NCI-H1436 (cell line): ENCODE measurements around the gene ATP1B1.
"Not testable (repeated sequence)": the region's sequence is repeated elsewhere in the genome, so short reads cannot be mapped to it uniquely, and the experiment has no call there.

Experiments used
- DNase-seq: peaks from one replicate; lab custom pipeline; 2025; lab: John Stamatoyannopoulos, UW

The ATP1B1 gene

DNA sequence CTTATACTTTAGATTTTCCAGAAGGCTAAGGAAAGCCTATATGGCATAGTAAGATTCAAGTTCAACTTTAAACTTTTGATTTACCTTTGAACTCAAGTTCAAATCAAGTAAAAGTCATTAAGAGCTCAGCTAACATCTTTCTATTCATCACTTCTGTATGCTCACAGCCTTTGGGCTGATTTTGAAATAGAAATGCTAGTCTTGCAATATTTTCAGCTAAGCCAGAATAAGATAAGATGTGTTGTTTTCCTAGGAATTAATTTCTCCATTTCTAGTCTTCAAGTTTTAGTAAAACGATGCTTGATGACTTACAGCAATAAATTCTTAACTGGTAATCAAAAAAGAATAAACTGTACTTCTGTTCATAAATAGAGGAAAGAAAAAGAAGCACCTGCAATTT lies 35.6 kb downstream of the ATP1B1 start:
- no peak for DNase-seq

GRCh38 chr1:169143346-169143745 lies 36.9 kb downstream of the ATP1B1 start:
- no peak for DNase-seq

- DNase-seq, result no peak
These were observed 37.5 kb downstream of the ATP1B1 start for GRCh38 chr1:169143984-169144383.

- DNase-seq, result no peak
These were observed 38.6 kb downstream of the ATP1B1 start for GRCh38 chr1:169144941-169145626.

- DNase-seq, result no peak
These were observed 40.2 kb downstream of the ATP1B1 start for GRCh38 chr1:169146576-169147214.

- DNase-seq, result no peak
These were observed 42.2 kb downstream of the ATP1B1 start for GRCh38 chr1:169148472-169149252.

DNA sequence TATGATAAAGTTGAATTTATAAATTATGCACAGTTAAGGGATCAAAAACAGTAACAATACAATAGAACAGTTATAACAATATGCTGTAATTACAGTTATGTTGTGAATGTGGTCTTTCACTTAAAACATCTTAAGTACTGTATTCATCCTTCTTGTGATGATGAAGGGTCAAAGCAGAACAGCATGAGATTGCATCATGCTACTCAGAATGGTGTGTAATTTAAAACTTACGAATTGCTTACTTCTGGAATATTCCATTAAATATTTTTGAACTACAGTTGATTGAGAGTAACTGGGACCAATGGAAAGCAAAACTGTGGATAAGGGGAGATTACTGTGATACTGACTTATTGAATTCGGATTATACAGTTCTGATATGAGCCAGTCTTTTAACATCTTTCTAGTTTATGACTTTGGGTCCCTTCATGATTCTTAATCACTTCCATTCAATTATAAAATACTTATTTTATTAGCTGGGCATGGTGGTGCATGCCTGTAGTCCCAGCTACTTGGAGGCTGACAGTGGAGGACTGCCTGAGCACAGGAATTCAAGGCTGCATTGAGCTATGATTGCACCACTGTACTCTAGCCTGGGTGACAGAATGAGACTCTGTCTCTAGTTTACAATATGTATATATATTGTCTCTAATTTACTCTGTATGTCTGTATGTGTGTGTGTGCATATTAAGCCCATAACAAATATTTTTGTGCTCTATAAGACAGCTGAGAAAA lies 43.2 kb downstream of the ATP1B1 start:
- no peak for DNase-seq

DNA sequence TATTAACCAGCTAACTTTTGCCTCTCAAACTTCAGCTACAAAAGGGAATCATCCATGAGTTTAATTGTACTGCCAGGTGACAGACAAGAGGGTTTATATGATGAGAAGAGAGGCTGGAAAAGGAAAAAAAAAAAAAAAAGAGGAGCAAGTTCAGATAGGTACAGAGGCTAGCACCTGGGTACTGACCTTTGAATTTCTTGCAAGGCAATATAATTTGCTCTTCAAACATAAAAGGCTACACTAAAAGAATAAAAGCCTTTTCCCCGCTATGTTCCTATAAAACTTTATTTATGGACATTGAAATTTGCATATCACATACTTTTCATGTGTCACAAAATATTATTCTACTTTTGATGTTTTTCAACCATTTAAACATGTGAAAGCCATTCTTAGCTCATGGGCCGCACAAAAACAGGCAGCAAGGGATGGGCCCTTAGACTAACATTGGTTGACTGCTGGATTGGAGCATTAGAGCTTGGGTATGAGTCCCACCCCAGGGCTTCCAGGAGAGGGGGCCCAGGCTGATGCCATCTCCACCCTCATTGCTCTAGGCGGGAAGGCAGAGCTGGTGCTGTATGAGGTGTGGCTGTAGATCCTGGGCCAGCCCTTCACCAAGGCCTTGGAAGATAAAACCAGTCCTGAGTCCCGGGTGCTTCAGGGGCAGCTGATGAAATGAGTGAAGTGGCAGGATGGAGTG lies 44.3 kb downstream of the ATP1B1 start:
- DNase-seq, result no peak

DNA sequence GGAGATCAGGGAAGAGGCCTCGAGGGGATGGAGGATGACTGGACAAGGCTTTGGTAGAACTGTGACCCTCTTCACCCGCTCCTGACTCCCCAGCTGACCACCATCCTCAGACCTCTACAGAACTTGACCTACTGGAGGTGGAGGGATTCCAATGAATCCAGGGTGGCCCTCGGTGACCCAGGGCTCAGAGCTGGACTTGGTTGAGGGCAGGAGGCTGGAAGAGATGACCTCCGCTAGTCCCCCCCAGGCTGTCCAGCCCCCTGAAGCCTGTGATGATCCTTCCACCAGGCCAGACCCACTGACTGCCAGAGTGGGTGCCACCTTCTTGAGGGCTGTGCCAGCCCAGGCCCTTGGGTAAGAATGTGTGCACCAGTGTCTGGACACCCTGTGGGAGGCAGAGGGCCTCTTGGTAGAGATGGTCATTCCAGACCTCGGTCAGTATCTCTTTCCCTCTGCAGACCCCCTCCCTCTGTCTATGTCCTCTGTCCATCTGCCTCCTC lies 44.9 kb downstream of the ATP1B1 start:
- DNase-seq, result no peak

- DNase-seq, result no peak
These were observed 49.2 kb downstream of the ATP1B1 start for GRCh38 chr1:169155675-169156074.

DNA sequence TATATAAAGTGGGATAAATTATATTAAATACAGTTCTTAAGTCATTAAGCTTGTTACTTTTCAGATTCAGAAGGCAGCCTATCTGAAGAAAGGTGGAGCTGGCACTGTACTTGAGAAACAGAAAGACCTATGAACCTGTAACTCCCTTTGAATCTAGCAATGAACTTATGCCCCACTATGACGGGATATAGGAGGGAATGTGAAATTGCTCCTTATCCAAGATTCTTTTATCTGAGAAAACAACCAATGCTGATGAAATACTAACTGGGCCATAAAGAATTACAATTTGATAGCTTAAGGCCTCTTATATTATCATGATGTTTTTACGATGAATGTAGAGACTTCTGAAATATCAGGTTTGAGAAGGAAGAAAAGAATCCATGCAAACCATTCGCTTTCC lies 50.1 kb downstream of the ATP1B1 start:
- DNase-seq, result no peak

DNA sequence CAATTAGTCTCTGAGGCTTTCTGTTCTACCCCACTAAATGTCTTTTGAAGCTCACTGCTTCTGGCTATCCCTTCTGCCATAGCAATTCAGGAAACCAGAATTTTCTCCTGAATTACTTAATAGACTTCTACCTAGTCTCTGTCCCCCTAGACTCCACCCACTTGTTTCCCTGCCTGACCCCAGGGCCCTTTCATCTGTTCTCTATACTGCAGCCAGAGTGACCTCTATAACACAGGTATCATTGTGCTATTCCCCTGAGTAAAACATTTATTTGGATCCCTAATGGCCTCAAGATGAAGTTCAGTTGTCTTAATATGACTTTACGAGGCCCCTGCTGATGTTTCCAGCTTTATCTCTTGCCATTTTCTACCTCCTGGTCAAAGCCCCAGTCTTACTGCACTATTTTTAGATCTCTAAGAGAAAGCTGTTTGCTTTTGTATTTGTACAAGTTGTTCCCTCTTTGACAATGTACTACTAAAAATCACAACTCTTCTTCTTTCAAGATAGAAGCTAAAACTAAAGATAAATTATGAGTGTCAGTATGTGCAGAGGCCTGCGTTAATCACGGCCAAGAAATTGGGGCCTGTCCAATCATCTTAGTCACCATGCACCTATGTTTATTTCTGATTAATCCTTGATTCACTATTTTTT lies 54.5 kb downstream of the ATP1B1 start:
- no peak for DNase-seq

GRCh38 chr1:169161496-169162194 lies 55.2 kb downstream of the ATP1B1 start:
- no peak for DNase-seq

- no peak for DNase-seq
These were observed 56.6 kb downstream of the ATP1B1 start for GRCh38 chr1:169163059-169163458.

DNA sequence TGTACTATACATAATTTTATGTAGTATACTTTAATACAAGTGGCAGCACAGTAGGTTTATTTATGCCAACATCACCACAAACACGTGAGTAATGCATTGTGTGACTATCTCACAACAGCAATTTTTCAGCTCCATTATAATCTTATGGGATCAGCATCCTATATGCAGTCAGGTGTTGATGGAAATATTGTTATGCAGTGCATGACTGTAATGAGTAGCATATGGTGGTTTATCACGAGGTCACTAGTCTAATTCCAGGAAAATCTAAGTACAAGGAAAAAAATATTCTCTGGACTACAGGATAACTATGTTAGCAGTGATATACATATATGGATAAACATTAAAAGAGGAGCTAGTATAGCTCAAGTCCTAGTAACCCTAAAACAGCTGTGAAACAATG lies 69.0 kb downstream of the ATP1B1 start:
- no peak for DNase-seq

- DNase-seq, result not testable (repeated sequence)
These were observed 72.9 kb downstream of the ATP1B1 start for GRCh38 chr1:169179431-169179830.

DNA sequence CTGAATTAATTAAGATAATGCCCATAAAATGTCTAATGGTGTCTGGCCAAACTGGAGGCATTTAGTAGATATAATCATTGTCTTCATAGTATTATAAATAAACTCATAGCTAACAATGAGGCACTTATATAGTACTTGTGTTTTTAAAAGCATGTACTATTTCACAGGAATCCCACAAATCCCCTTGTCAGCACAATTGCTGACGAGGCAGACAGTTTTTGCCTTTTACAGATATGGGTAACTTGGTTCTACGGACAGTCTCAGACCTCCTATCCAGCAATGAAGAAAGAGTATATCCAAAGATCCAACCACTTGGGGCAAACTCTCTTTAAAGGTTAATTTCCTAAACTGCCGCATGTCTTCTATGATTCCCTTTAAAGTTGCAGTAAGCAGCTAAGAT lies 73.7 kb downstream of the ATP1B1 start:
- no peak for DNase-seq
